ENCODE results near the gene RET.
"Not testable (repeated sequence)": the region's sequence is repeated elsewhere in the genome, so short reads cannot be mapped to it uniquely, and the experiment has no call there.

Gene RET

DNA sequence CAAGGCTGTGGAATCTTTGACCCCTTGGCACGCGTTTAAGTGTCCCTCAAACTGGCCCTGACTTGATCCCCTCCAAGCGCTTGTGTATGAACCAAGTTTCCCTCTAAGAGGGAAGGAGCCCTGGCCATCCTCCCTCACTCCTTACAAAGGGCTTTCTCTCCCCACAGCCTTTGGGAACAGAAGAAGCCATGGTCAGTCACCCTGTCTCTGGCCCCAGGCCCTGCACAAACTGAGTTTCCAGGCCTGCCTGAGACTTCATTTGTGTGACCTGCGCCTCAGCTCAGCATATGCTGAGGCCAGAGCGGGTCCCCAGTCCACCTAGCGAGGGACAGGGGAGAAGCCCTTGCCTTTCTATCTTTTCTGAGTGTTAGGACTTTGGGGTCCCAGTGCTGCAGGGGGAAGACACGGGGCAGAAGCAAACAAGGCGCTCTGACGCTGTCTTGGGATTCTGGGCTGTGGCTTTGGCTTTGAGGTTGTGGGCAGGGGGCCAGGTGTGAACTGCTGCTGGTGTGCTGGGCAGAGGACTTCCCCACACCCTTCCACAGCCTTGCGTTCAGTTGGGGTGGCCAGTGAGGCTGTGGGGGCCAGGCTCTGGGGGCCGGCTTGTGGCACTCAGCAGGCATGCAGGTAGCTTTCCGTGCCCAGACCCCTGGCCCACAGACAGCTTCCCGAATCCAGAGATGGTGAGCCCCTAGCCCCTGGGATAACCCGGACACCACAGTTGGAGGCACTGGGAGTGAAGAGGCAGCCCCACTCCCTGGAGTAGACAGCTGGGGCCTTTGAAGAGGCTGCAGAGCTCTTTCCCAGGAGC, 1.5 kb downstream of the RET start:
- no peak for DNase-seq (ENCODE audit: low spot score)

DNA sequence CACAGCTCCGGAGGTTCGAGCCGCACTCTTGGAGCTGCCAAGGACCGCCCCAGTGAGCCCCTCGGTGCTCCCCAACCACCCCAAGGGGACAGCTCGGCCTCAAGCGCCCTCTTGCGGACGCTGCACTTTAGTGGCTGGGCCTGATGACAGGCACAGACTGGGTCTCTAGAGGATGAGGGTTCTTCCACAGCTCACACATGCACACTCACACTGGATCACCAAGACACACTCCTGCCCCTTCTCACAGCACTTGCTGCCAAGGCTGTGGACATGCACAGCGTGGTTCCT, 2.1 kb downstream of the RET start:
- DNase-seq (ENCODE audit: low spot score): peak; percentile 45

DNA sequence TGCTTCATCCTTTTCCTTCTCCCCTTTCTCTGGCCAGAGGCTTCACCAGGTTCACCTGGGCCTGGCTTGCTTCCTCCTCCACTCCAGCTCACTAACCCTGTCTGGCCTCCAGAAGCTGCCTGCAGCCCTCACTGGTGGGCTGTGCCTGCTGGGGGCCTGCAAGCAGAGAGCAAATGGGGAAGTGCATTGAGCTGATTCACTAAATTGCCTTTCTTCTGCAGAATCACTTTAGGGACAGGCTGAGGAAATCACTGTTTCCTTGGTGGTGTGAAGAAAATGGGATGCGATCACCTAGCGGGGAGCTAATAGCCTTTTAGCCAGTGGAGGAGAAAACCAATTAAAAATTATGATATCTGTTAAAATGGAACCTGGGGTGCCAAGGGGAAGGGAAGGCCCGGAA, 3.0 kb downstream of the RET start:
- DNase-seq (ENCODE audit: low spot score): no peak

DNA sequence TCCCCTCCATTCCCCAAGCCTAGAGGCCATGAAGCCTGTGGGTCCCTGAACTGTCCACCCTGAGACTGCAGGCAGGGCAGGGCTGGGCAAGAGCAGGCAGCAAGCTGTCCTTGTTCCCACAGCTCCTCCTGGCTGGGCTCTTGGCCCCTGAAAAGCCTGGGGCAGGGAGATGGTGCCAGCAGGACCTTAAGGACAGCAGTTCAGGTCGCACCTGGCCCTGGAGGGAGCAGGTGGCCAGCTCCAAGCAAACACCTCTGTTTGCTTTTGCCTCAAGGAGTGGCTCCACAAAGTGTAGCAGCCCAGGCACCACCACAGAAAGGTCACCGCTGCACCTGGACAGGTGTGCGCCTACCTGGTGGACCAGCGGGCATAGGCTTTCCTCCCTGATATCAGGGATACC, 5.2 kb downstream of the RET start:
- no peak for DNase-seq (ENCODE audit: low spot score)

DNA sequence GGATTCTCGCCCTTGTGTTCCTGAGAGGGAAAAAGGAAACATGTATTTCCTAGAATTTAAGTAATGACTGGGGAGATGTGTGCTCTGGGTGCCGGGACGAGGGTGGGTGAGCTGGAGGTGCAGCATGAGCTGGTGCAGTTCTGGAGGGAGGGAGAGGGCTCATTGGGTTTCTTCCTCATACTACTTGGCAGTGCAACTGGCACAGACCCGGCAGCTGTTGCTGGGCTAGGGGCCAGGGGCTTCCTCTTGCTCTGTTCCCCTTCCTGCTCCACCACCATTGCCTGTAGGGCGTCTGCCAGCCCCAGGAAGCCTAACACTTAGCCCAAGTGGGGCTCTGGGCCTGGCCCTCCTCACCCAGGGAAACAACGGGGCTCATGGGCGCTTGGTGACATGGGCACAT, 5.9 kb downstream of the RET start:
- DNase-seq (ENCODE audit: low spot score): no peak

DNA sequence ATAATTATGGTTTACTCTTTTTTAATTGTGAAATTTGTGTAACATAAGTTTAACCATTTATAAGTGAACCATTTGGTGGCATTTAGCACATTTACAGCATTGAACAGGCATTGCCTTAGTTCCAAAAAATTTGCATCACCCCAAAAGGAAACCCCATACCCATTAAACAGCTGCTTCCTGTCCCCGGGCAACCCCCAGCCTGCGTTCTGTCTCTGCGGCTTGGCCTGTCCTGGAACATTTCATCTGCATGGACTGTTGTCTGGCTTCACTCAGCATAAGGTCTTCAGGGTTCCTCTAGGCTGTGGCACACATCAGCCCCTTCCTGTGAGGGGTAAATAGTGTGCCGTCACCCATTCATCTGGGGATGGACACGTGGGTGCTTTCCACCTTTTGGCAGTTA, 6.9 kb downstream of the RET start:
- DNase-seq (ENCODE audit: low spot score): no peak

DNA sequence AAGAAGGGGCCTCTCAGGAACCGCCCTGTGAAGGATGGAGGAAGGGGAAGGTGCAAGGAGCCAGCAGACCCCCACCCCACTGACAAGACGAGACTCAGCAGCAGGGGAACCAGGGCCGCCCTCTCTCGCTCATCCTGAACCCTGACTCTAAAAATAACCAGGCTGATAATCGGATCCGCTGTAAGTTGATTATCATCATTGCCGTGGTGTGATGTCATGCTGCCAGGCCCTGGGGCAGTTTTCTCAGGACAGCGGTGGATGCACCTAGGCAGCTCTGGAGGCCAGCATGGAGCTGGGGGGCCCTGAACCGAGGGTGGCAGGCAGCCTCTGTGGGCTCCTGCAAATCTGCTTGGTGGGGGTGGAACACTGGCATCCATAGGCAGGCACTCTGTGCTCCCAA, 7.9 kb downstream of the RET start:
- no peak for DNase-seq (ENCODE audit: low spot score)

DNA sequence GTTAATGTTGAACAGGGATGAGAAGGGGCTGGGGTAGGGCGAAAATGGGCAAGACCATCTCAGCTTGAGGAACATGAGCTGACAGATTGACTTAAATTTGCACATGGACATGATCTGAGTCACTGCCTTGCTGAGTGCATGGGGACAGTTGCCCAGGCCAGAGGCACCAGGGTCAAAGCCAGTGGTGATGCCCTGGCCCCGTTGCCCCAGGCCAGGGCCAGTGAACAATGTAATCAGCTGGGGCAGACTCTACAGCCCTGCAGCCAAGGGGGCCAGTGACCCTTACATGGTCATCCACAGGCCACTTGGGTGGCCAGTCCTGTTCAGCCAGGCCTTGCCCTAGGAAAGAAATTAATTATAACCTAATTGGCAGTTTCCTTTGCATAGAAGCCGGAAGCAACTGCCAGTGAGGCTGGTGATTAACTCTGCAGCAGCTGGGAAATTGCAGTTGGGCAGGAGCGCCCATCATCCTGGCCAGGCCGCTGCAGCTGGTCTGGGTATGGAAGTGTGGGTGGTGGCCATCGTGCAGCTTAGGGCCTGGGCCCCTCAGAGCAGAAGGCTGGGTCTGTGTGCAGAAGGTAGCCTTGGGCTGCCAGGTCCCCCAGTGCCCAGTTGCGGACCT, 9.6 kb downstream of the RET start:
- no peak for DNase-seq (ENCODE audit: low spot score)

DNA sequence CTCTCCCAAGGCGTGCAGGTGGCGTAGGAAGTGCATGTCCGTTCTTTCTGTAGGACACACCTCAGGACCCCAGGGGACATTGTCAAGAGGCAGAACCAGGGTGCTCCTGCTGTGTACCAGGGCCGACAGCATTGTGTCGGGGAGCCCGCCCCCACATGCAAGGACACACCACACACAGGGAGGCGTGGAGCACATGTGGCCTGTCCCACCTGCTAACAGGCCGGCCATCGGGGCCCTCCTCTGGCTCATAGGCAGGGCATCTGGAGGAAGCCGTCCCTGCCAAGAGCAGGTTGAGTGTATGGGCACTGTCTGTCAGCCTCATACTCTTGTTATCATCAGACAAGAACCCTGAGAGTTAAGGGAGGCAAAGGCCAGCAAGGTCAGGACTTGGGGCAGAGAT, 12.7 kb downstream of the RET start:
- no peak for DNase-seq (ENCODE audit: low spot score)

DNA sequence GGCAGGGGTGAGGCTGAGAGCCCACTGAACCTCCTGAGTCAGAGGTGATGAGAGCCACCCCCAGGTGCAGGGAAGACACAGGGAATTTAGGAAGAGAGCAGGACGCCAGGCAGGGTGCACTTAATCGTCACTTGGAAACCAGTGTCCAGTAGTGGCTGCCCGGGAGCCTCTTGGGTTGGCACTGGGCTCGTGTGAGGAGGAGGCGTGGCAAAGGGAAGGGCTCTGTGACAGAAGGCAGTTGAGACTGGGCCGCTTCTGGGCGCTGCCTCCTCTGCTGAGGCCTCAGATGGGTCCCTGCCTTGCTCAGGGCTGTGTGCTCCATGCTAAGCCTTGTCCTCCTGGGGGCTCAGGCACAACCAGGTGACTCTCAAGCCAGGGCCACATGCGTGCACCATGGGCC, 13.3 kb downstream of the RET start:
- no peak for DNase-seq (ENCODE audit: low spot score)

DNA sequence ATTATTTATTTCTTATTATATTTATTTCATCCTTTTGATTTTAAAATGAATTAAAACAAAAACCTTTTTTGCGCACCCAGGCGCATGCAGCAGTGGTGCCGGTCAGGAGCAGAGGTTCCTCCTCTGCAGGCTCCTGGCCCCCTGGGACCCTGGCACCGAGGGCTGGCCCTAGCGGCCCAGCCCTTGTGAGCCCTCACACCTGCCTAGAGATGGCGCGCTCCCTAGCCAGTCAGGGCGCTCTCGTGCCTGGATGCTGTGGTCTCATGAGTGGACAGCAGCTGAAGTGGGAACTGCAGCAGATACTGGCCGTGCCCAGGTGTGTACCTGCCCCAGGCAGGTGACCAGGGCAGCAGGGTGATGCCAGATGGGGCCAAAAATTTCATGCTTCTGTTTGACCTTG, 13.8 kb downstream of the RET start:
- DNase-seq (ENCODE audit: low spot score): no peak

DNA sequence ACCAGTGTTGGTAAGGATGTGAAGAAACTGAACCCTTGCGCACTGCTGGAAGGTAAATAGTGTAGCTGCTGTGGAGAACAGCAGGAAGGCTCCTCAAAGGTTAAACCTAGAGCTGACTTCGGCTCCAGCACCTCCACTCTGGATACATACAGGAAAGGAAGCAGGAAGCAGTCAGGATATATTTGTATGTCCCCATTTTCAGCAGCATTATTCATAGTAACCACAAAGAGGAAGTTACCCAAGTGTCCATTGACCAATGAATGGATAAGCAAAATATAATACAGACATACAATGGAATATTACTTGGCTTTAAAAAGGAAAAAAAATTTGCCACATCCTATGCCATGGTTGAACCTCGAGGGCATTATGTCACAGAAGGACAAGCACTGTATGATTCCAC, 15.0 kb downstream of the RET start:
- no peak for DNase-seq (ENCODE audit: low spot score)

DNA sequence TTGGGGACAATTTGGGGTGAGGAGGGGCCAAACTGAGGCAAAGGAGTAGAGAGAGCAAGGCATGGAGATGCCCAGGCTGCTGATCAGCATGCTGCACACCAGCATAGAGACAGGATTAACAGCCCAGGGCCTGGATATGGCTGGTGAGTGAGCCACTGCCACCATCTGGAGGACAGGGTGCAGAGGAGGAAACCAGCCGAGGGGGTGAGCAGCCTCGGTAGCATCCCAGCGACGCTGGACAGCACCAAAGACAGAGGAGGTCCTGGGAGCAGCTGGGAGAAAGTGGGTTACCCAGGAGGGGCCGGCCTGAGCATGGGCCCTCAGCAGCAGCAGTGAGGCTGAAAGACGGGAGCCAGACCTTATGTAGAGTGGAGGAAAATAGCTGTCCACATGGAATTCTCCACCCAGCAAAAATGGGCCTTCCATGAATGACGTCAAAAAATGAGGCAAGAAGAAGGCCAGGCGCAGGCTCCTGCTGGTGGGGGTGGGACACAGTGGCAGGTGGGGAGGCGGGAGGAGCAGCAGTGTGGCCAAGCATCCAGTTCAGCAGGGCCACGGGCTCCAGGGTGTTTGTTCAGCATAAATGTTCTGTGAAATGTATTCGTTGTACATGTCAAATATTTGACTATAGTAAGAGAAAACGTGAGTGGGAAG, 16.7 kb downstream of the RET start:
- no peak for DNase-seq (ENCODE audit: low spot score)

DNA sequence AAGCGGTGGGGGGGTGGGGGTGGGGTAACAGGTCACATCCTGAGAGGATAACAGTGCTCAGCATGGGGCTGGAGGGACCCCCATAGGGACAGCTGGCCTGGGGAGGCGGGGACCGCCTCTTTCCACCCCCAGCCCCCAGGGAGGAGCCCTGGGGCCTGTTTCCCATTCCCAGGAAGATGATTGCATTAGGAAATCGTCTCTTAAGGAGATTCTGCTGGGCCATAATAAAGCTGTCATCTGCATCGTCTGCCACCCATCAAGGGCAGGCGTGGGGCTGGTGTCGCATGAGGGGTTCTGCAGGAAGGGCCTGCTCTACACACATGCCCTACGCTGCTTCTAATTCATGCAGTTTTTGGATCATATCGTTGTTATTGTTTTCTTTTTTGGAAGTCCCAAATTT, 17.2 kb downstream of the RET start:
- DNase-seq (ENCODE audit: low spot score): no peak

DNA sequence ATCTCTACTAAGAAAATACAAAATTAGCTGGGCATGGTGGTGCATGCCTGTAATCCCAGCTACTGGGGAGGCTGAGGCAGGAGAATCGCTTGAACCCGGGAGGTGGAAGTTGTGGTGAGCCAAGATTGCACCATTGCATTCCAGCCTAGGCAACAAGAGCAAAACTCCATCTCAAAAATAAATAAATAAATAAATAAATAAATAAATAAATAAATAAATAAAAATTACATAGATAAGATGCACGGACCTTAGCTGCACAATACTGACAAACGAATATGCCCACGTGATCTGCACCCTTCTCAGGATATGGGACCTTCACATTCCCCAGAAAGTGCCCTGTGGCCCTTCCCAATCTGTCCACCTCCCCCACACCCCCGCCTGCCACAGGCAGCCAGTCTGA, 22.5 kb downstream of the RET start:
- DNase-seq (ENCODE audit: low spot score): not testable (repeated sequence)

DNA sequence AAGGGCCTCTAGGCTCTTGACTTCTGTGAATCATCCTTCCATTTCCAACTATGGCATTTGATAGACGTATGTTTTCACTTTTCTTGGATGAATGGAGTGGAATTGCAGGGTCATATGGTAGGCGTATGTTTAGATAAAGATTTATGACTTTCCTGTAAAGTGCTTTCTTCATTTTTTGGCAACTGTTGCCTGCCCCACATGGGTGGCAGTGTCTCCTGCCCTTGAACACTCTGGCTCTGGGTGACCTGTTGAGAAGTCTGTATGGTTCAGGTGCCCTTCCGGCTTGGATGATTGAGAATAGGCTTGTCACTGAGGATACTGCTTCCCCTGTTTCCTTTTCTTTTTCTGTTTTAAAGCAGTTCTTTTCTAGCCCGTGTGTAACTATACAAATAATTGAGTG, 23.1 kb downstream of the RET start:
- DNase-seq (ENCODE audit: low spot score): no peak

DNA sequence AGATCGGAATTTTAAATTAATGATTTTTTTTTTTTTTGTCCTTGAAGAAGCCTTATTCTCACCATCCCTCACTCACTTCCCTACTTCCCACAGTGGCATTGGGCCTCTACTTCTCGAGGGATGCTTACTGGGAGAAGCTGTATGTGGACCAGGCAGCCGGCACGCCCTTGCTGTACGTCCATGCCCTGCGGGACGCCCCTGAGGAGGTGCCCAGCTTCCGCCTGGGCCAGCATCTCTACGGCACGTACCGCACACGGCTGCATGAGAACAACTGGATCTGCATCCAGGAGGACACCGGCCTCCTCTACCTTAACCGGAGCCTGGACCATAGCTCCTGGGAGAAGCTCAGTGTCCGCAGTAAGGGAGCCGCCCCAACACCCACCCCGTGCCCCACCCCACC, 23.5 kb downstream of the RET start:
- no peak for DNase-seq (ENCODE audit: low spot score)

DNA sequence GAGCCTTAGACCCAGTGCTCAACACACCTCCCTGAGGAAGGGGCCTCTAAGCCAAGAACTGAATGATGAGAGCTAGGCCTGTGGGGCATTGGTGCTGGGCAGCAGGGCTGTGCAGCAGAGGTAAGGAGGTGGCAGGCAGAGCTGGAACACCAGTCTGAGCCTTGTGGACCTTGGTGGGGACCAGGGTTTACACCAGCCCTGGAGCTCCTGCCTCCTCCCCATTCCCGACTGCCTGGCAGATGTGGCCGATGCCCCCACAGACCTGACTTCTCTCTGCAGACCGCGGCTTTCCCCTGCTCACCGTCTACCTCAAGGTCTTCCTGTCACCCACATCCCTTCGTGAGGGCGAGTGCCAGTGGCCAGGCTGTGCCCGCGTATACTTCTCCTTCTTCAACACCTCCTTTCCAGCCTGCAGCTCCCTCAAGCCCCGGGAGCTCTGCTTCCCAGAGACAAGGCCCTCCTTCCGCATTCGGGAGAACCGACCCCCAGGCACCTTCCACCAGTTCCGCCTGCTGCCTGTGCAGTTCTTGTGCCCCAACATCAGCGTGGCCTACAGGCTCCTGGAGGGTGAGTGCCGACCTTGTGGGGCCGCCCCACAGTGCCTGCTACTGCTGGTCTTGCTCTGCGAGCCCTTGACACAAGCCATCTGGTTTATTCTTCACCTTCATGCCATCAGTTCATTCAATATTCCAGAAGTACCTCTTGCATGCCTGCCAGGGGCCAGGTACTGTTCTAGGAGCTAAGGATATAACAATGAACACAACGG, 25.4 kb downstream of the RET start:
- DNase-seq (ENCODE audit: low spot score): no peak

DNA sequence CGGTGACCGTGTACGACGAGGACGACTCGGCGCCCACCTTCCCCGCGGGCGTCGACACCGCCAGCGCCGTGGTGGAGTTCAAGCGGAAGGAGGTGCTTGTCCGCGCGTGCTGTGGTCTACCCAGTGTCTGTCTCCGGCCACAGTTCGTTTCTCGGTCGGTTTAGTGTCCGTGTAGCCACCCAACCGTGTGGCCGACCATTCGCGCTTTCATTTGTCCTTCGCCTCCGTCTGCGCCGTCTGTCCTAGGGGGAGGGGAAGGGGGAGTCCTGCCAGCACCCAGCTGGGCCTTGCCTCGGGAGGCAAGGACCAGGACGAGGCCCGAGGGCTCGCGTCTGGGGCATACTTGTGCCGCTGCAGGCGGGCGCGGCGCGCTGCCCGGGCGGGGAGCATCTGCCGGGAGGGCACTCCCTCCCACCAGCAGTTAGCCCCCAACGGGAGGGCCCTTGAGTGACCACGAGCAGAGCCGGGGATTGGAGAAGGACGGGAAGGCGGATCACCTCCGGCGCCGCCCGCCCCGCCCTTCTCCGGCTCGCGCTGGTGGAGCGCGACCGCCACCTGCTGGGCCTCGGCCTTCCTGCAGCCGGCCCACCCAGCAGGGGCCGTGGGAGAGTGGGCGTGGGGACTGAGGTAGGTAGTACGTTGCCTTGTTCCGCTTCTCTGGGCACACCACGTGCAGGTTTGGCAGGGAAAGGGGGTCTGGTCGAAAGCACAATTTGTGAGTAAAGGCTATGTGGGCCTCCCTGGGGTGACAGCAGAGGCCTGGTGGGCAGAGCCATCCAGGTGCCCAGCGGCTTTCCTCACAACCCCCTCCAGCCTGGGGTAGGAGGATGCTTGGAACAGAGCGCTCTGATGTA, 28.5 kb downstream of the RET start:
- peak; percentile 78 for DNase-seq (ENCODE audit: low spot score)

DNA sequence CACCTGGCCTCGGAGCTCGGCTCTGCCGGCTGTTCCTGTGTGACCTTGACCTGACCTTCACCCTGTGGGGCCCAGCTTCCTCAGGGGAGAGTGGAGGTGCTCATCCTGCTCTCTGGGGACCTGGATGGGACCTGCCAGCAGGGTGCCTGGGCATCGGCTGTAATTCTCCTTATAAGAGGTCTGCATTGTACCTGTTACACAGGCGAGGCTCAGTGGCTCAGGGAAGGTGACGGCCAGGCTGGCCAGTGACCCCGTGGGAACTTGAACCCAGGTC, 29.0 kb downstream of the RET start:
- DNase-seq (ENCODE audit: low spot score): no peak

DNA sequence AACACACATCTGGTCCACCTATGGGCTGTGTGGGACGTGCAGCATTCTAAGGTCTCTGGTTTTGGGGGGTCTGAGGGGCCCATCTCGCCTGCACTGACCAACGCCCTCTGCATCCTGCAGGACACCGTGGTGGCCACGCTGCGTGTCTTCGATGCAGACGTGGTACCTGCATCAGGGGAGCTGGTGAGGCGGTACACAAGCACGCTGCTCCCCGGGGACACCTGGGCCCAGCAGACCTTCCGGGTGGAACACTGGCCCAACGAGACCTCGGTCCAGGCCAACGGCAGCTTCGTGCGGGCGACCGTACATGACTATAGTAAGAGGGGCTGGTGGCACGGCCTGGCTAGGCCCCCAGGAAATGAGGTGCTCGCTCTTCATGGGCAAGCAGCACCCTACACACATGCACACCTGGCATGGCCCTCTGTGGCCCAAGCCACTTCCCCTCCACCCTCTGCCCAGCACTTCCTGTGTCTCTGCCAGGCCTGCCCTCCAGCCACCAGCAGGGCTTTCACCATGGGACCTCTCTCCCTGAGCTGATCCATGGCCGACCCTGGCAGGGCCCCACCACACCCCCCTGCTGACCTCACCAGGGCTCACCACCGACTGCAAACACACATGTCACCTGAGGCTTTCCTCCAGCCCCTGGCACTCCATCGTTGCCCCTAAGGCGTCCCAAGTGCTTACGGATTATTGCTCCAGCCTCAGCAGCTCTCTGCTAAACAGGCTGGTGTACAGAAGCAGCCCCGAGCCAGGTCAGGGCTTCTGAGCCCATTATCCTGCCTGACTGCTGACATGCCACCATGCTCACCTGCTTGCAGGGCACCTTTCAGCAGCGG, 29.6 kb downstream of the RET start:
- DNase-seq (ENCODE audit: low spot score): no peak
